ENCODE measurements around the gene PPP2R2B.
A peak's percentile ranks its signal among the peaks of the same experiment; 100 is the strongest.

Gene PPP2R2B

GRCh38 chr5:146827901-146828300, 50.7 kb downstream of the PPP2R2B start:
- no peak for DNase-seq (ENCODE audit: low spot score)

GRCh38 chr5:146825033-146825432, 53.5 kb downstream of the PPP2R2B start:
- peak; percentile 23 for DNase-seq (ENCODE audit: low spot score)

DNA sequence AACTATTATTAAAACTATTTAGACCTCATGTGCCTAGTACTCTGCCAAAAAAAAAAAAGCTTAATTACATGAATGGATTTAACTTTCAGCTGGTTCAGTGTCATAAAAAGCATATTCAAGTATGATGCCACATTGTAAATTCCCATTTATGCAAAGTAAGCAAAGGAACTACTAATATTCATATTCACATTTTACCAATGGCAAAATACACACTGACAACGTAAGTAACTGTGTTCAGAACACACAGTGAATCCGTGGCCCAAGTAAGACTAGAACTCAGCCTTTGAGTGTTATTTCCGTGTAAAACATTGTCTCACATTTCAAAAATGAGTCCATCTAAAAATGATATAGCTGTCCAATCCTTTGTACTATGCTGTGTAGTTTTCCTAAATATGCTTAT, 56.8 kb downstream of the PPP2R2B start:
- no peak for DNase-seq (ENCODE audit: low spot score)

DNA sequence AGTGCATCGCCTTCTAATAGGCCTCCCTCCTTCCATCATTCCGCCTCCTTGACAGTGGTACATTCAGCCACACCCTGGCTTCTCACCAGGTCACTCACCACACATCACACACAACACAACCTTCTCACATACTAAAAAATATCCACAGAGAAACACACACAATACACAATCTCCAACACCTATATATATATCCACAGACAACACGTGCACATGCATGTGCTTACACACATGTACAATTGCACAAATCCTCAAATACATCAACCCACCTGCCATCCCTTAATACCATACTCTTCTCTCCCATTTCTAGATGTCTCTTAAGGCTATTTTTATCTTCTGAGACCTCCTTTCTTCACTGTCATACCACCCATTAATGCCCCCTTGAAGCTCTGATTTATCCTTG, 57.6 kb downstream of the PPP2R2B start:
- no peak for DNase-seq (ENCODE audit: low spot score)

- no peak for DNase-seq (ENCODE audit: low spot score)
Observed at GRCh38 chr5:146818822-146819221, 59.7 kb downstream of the PPP2R2B start.

GRCh38 chr5:146817973-146818372, 60.6 kb downstream of the PPP2R2B start:
- no peak for DNase-seq (ENCODE audit: low spot score)

DNA sequence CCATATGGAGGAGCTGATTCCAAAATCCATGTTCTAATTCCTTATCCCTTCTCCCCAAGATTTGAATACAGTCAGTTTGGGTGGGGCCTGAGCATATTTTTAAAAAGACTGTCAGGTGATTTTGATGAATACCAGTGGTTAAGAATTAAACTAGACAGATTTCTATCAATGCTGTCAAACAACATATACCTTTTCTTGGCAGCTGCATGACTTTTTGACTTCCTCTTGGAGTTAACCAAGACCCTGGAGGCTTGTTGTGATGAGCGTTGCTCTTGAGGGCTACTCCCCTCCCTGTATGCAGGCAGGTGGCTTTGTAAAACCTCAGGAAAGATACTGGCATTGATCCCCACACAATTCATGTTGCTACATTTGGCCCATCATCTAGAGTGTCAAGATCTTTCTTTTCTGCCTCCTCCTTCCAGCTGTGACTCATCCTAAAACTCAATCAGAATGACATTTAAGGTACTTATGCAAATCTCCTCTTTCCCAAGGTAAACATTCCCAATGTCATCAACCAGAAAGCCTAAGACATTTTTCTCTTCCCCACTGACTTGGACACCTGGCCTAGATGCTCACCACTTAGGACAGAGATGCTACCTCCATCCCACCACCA, 61.7 kb downstream of the PPP2R2B start:
- DNase-seq (ENCODE audit: low spot score): no peak

GRCh38 chr5:146815411-146815810, 63.1 kb downstream of the PPP2R2B start:
- DNase-seq (ENCODE audit: low spot score): peak; percentile 35

DNA sequence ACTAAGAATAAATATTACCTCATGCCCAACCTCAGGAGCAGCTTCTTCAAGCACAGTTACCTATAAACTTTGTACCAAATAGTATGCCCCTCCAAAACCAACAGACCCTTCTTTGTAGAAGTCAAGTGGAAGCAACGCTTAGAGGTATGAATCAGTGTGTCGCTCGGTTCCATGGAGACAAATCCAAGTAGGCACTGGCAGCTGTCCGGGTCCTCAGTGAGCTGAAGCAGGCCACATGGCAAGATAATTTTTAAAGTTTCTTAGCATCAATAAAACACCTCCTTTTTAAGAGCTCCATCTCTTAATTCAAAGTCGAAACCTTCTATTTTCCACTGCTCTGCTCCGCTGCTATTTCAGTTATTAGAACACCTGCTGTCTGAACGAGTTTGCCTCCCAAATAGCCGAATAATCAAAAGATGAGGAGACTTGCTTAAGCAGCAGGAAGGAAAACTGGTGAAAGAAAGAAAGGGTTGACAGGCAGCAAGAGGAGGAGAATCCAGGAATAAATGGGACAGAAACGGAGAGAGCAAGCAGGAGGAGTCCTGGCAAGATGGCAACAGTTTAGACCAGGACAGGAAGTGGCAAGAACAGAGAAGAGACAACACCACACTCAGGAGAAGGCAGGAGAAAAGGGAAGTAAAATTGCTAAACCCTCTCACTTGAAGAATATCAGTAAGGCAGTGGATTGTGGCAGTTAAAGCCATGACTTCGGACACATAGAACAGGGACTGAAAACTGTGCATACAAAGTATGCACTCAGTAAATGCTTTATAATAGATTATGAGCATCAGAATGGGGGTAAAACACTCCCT, 65.0 kb downstream of the PPP2R2B start:
- DNase-seq (ENCODE audit: low spot score): no peak

DNA sequence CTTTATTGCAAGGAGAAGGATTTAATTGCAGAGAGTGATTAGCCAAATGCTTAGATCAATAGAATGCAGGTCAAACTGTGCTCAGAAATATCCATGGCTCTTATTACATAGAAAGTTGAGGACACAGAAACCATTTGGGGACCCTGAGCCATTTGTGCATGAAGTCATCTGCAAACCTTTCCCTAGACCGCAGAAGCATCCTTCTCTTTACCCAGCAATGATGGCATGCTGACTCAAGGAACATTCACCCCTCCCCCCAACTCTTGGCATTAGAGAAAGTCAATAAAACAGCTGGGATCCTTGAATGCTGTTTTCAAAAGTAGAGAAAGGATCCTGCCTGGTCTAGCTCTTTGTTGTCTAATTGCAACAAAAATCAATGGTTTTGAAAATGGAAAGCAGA, 73.5 kb downstream of the PPP2R2B start:
- DNase-seq (ENCODE audit: low spot score): no peak

DNA sequence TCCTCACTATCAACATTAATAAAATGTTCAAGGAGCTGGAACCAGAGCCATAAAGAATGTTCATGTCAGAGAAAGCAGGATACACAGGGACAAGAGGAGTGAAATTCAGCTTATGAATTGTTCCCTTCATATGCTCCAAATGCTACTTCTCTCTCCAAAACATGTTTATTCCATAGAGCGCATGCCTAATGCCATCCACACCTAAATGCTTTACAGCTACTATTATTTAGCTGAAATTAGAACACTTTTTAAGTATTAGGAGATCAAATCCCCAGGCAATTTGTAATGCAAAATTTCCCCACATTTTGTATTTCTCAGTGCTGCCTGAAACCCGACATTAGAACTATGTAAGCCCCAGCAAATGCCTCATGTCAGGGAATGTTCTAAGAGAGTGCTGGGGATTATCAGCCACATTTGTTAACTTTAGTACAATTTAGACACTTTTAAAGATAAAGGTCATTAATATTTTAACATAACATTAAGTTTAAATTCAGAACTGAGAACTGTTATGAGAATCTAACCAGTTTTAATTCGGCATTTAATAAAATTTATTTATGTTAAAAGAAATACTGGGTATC, 75.5 kb downstream of the PPP2R2B start:
- no peak for DNase-seq (ENCODE audit: low spot score)

DNA sequence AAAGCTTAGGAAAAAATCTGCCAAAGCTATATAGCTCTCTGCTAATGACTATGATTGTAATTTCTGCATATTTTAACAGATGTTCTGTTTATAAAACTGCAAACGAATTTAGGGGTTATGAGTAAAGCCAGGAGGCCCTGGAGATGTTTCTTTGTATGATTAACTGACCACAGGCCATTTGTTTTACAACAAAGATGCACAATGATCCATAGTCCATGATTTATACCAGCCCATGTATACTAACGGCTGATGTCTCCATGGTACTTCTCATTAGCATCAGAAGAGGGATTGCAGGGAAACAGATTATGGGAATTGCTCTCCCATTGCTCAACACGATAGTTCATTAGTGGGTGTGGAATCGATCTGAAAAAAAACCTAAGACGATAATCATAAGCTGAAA, 78.9 kb downstream of the PPP2R2B start:
- DNase-seq (ENCODE audit: low spot score): no peak

GRCh38 chr5:146799231-146799630, 79.3 kb downstream of the PPP2R2B start:
- DNase-seq (ENCODE audit: low spot score): no peak

- no peak for DNase-seq (ENCODE audit: low spot score)
Observed at GRCh38 chr5:146797658-146798057, 80.9 kb downstream of the PPP2R2B start.

- DNase-seq (ENCODE audit: low spot score): peak; percentile 20
Observed at GRCh38 chr5:146796911-146797310, 81.6 kb downstream of the PPP2R2B start.

DNA sequence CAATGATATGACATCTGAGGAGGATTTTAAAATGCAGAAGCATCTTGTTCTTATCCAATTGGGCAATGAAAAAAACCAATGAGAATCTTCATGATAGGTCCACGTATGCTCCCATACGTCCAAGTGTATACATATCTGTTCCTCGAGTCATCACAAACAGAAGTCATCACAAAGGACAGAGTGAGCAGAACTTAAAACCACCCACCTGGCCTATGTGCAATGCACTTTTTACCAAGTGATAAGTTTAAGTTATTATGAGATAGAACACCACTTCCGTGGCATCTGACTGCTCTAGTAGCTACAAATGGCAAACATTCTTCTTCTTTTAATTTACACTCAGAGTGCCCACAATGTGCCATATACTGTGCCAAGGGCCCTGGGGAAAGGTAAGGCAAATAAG, 82.4 kb downstream of the PPP2R2B start:
- DNase-seq (ENCODE audit: low spot score): no peak

DNA sequence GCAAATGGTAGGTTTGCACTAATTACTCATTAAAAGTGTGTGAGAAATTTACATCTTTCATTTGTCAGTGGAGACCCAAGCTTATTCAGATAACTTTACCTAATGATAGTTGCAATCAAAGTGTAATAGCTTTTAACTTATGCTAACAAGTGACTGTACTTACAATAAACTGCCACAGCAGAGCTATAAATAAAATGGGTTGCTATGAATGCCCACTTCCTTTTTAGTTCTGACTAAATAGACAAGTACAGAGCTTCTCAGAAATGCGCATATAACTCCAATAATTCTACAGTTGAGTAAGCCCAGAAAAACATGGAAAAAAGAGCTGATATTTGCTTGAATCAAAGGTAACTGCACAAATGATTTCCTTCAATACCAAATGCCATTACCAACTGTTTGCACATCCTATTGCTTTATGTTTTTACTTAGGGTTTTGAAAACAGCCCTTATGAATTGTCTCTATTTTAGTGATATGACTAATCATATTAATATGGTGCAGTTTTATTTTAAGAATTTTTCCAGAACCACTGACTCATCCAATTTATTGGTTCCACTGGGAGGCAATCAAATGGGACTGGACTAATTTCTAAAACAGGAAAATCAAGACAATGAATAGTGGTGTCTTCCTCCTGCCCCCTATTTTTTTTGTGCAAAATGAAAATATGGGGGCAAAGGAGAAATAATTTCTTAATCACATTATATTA, 84.1 kb downstream of the PPP2R2B start:
- DNase-seq (ENCODE audit: low spot score): peak; percentile 4

- DNase-seq (ENCODE audit: low spot score): no peak
Observed at GRCh38 chr5:146793709-146794108, 84.8 kb downstream of the PPP2R2B start.

DNA sequence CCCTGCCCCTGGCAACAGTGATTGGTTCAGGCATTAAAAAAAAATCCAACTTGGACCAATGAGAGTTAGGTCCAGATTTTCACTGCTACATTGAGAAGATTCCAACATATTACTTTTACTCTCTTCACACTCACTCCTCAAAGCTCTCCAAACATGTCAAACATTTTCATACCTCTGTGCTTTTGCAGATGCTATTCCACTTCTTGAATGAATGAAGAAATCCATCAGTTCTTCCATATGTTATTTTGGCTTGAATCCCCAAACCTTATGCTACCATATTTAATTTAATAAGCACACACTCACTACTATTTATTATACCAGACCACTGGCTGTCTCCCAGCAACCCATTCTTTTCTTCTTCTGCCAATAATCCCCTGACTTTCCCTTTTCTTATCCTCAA, 87.1 kb downstream of the PPP2R2B start:
- no peak for DNase-seq (ENCODE audit: low spot score)

DNA sequence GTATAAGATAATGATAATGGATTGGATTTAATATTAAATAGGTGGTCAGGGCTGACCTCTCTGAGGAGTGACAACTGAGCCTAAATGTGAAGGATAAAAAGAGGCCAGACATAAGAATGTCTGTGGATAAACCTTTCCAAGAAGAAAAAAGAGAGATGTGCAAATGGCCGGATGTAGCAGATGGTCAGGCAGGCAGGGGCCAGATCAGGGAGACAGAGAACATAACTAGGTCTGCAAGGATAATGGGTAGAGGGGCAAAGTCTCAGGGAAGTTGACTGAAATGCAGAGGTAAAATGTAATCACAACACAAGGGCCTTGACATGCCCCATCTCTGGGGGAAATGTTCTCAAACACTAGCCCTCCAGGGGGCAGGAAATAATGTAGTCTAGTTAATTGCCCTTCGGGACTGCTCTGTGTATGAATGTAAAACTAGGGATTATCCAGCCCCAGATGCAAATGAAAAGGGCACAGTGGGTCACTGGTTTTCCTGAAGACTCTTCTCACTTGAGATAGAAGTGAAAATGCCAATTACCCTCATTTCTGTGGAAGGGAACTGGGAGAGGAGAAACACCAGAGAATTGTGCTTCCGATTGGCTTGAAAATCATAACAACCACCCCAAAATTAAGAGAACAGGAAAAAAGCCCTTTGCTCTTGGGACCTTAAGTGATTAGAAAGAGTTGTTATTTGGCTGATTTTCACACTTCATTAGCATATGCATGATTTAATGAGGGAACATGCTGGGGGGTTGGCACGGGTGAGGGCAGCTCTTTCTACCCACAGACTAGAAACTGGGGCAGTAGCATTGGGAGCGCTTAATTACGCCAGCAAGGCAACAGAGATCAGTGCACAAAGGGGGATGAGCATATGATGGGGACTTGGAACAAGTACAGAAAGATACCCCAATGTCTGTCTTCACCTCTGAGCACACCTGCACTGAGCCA, 88.6 kb downstream of the PPP2R2B start:
- DNase-seq (ENCODE audit: low spot score): no peak

GRCh38 chr5:146788898-146789297, 89.7 kb downstream of the PPP2R2B start:
- DNase-seq (ENCODE audit: low spot score): peak; percentile 61

DNA sequence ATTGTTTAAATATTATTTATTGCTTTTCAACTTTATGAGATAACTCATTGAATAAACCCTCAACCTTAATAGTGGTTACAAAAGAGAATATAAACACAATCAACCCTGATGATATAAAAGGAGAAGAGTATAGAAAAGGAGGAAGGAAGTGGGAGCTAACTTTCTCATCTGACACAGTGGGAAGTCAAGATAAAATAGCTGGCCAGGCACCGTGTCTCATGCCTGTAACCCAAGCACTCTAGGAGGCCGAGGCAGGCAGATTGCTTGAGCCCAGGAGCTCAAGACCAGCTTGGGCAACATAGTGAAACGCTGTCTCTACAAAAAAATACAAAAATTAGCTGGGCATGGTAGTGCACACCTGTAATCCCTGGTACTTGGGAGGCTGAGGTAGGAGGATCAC, 93.5 kb downstream of the PPP2R2B start:
- DNase-seq (ENCODE audit: low spot score): no peak

Data from COLO829 (cell line).